Type B pancreatic cell (in vitro differentiated cells): ENCODE measurements around the gene BACH2. TPM values are rescaled to one million over a fixed set of nuclear protein-coding genes. Genes with fewer than 3 reads are reported as not detected.
"Not testable (repeated sequence)": the region's sequence is repeated elsewhere in the genome, so short reads cannot be mapped to it uniquely, and the experiment has no call there.

Experiments used
- DNase-seq: peaks from one replicate; pipeline ENCODE4 v3.0.0; 2021; ENCODE audit warnings: mixed read lengths; ENCODE audit not compliant: unreplicated experiment; ENCODE audit errors: extremely low spot score
- H3K27ac Mint-ChIP-seq: 2 replicates; pipeline ENCODE4 v1.8.0; 2021; ENCODE audit warnings: mild to moderate bottlenecking, mixed read lengths
- H3K27me3 Mint-ChIP-seq: 2 replicates; pipeline ENCODE4 v1.8.0; 2021; ENCODE audit warnings: mixed read lengths
- H3K36me3 Mint-ChIP-seq: 2 replicates; pipeline ENCODE4 v1.8.0; 2021; ENCODE audit warnings: mixed read lengths
- H3K4me1 Mint-ChIP-seq: one replicate; pipeline ENCODE4 v1.8.0; 2021; ENCODE audit warnings: mixed read lengths; ENCODE audit not compliant: unreplicated experiment
- H3K4me3 Mint-ChIP-seq: 2 replicates; pipeline ENCODE4 v1.8.0; 2021; ENCODE audit warnings: mild to moderate bottlenecking, mixed read lengths
- H3K9me3 Mint-ChIP-seq: 2 replicates; pipeline ENCODE4 v1.8.0; 2021; ENCODE audit warnings: mixed read lengths
- CTCF ChIP-seq: fragments of 200-600 bp; sonication (generic); conservative IDR thresholded peaks from 2 replicates; pipeline ENCODE4 v1.5.0; 2021; ENCODE audit warnings: antibody characterized with exemption, mild to moderate bottlenecking
- total RNA-seq: library from RNA; stranded (reverse); gene quantifications from 2 replicates; pipeline ENCODE4 v1.2.1, GENCODE V29; 2021; ENCODE audit warnings: low replicate concordance

The BACH2 gene
- total RNA-seq, 1 donor from 2014 or later: 33.5 TPM

GRCh38 chr6:90169374-90169773 is 127.3 kb downstream of the BACH2 start:
- Mint-ChIP-seq H3K27ac (peak overlapping the region; percentile 34), H3K9me3 (no peaks in the 10 kb centered on the region), H3K4me1 (peaks cover 8% of the 10 kb centered on the region), H3K27me3 (no peaks in the 10 kb centered on the region), H3K36me3 (peaks cover 3% of the 10 kb centered on the region), H3K4me3 (no peak overlapping the region)
- DNase-seq: no peak
- TF ChIP-seq CTCF: no peak

DNA sequence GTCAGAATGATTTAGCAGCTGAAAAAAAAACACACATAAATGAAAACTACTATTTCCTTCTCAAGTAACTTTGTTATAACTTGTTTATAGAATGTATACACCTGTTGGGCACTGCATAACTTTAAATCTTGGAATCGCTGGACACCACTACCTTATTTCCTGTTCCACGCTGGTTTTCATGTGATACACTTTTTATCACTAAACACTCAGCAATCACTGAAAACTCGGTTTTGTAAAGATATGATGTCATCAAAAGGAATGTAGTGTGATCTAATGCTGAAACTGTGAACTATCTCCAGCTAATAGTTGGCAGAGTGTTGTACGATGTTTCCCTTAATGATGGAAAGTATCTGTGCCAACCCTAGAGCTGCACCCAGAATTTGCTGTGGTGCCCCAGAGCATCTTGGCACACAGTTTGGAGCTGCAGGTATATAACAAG is 127.9 kb downstream of the BACH2 start:
- Mint-ChIP-seq H3K4me3 (peak overlapping the region; percentile 11), H3K27me3 (no peaks in the 10 kb centered on the region), H3K36me3 (peaks cover 3% of the 10 kb centered on the region), H3K4me1 (peaks cover 8% of the 10 kb centered on the region), H3K9me3 (no peaks in the 10 kb centered on the region), H3K27ac (peak overlapping the region; percentile 59)
- TF ChIP-seq CTCF: no peak
- DNase-seq: no peak

DNA sequence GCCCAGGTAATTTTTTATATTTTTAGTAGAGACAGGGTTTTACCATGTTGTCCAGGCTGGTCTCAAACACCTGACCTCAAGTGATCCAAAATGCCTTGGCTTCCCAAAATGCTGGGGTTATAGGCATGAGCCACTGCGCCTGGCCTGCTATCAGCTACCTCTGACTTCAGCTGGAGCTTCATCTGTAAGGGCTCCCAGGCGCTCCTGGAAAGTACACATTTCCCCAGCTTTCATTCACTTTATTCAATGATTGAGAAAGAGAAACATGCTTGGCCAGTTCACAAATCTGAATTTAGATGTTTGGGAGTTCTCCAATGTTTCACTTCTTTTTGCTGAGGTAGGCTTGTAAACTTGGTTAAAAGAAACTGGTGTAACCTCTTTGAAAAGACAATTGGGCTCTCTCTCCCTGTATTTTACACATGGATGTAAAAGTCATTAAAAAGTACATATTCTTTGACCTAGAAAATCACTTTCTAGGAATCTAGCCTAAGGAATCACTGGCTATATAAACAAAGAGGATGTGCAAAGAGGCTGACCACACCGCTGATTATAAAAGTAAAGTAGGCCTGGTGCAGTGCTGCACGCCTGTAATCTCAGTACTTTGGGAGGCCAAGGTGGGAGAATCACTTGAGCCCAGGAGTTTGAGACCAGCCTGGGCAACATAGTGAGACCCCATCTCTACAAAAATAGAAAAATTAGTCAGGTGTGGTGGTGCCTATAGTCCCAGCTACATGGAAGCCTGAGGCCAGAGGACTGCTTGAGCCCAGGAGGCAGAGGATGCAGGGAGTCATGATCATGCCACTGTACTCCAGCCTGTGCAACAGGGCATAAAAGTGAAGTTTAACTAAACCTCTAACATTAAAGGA is 128.9 kb downstream of the BACH2 start:
- Mint-ChIP-seq H3K27me3 (no peaks in the 10 kb centered on the region), H3K4me1 (peaks cover 13% of the 10 kb centered on the region), H3K4me3 (no peak overlapping the region), H3K9me3 (no peaks in the 10 kb centered on the region), H3K27ac (no peak overlapping the region), H3K36me3 (no peaks in the 10 kb centered on the region)
- no peak for TF ChIP-seq CTCF
- no peak for DNase-seq

GRCh38 chr6:90166155-90166924 is 130.3 kb downstream of the BACH2 start:
- H3K4me3 Mint-ChIP-seq, H3K36me3 Mint-ChIP-seq, H3K27me3 Mint-ChIP-seq, H3K27ac Mint-ChIP-seq, H3K9me3 Mint-ChIP-seq, DNase-seq: not testable (repeated sequence)
- peaks cover 14% of the 10 kb centered on the region for H3K4me1 Mint-ChIP-seq

GRCh38 chr6:90162648-90163387 is 133.8 kb downstream of the BACH2 start:
- no peak for TF ChIP-seq CTCF
- Mint-ChIP-seq H3K4me3 (no peak overlapping the region), H3K27me3 (no peaks in the 10 kb centered on the region), H3K27ac (no peak overlapping the region), H3K36me3 (no peaks in the 10 kb centered on the region), H3K4me1 (peaks cover 19% of the 10 kb centered on the region), H3K9me3 (no peaks in the 10 kb centered on the region)
- DNase-seq: no peak
